Stromal cell of bone marrow (primary cell): Measurements from ENCODE around the gene FRS3.

Source experiments
- DNase-seq: peaks from one replicate; pipeline ENCODE4 v3.0.0-alpha.2; 2012; ENCODE audit warnings: low read depth

Gene FRS3

DNA sequence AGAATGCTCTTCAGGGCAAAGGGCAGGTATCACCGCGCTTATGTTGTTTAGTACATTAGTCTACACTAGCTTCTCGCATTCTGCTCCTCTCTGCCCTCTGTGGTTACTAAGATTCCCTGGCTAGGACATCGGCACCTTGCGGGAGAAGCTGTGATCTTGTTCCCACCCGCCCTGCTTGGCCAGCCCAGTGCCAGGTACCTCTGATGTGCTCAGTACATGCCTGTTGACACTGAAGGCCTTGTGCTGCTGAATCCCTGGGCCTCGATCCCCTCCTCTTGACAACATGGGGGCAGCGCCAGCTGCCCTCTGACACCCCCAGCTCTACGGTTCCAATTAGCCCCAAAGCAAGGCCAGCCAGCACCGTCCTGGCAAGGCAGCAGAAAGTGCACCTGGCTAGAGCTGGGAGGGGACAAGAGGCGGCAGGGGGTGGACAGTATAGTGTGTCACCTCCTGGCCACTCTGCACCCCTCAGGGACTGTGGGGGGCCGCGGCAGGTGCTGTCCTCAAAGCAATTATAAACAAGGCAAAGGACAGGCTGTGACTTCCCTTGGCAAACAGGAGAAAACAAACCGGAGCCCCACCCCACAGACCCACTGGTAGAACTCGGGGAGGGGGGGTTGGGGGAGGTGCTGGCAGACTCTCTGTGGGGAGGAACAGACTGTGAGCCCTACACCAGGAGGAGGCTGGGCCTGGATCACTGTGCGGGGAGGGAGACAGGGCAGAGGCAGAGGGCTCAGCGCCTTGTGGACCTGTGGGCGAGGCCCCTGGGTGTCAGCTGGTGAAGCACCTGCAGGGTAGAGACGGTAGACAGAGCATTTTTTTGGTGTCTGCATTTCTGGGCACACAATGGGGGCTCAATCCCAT, 51.4 kb downstream of the FRS3 start:
- no peak for DNase-seq

DNA sequence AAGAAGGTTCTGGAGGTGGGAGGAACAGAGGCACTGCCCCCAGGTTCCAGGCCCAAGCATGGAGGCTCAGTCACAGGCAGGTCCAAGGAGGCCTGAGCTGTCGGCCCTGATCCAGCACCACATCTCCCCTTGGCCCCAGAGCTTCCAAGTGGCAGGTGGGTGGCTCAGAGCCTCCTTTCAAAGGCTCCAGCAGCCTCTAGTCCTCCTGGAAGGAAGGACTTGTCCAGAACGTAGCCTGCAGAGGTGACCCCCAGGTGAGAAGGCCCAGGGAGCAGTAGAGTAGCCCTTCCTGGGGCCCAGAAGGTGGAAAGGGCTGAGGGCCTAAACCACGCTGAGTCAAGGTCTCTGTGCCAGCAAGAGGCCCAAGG, 52.0 kb downstream of the FRS3 start:
- DNase-seq: no peak

GRCh38 chr6:41726876-41727275, 52.8 kb downstream of the FRS3 start:
- no peak for DNase-seq

DNA sequence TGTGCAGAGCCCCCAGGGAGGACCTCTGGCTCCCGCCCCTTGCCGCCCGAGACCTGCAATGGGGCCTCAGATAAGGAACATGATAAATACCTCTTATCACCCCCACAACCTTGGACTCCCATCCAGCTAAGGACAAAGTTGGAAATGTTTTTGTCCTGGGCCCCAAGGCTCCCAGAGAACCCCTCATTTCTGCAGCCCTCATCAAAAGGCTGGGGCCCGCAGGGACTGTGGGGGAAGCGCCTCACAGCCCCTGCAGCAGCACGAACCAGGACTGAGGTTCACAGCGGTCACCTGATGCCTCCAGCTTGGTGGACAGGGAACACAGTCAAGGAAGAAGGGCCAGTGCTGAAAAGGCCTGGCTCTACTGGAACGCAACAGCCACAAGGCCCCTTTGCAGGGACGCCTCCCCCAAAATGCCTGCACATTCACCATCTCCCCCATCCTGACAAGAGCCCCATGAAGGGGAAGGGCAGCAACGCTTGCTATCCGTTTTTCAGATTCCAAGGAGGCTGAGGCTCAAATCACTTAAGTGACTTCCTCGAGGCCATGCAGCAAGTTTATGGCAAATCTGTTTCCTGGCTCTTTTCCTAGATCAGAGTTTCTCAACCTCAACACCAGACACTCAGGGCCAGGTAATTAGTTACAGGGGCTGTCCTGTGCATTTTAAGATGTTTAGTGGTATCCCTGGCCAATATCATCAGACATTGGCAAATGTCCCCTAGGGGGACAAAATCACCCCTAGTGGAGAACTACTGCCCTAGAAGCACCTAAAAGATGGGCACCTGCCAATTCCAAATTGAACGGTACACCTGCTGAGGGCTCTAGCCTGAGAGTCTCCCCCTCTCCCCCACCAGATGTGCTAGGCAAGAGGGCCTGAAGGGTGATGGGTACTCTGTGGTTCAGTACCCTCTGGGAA, 54.9 kb downstream of the FRS3 start:
- DNase-seq: no peak

- DNase-seq: no peak
Observed at GRCh38 chr6:41724228-41724580, 55.5 kb downstream of the FRS3 start.

GRCh38 chr6:41723530-41724227, 56.0 kb downstream of the FRS3 start:
- DNase-seq: peak; percentile 54

- DNase-seq: no peak
Observed at GRCh38 chr6:41722969-41723529, 56.7 kb downstream of the FRS3 start.

- DNase-seq: no peak
Observed at GRCh38 chr6:41721414-41721813, 58.3 kb downstream of the FRS3 start.

DNA sequence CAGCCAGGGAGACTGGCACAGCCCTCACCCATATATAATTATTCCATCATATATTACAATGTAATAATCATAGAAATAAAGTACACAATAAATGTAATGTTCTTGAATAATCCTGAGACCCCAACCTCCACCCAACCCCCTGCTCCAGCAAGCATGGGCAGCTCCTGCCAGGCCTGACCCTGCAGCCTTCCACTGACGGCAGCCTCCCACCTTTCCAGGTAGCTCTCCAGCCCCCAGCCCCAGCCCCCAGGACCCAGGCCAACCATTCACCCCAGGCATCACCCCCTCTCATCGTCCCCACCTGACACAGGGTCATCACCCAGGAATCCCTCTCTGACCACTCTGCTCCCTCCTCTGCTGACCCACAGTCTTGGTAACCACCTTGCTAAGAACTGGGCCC, 58.9 kb downstream of the FRS3 start:
- no peak for DNase-seq

DNA sequence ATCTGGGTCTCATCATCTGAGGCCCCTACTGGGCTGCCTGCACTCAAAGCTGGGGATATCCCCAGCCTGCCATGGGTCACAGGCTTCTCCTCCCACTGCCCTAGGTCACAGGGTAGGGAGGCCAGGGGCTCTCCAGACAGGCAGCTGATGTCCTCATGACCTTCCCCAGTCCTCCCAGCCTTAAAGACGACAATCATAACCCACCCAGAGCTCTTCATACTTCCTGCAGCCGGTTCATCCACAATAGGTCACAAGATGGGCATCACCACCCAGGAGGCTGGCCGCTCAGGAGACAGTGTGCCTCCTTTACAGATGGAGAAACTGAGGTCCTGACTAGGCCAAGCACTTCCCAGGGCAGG, 59.5 kb downstream of the FRS3 start:
- DNase-seq: no peak
